SU-DHL-6 (cell line): Measurements from ENCODE around the gene PTH1R.

Source experiments
- H2AFZ ChIP-seq: fragments of 200-600 bp; sonication (generic); 2 replicates; pipeline ENCODE4 v1.6.1; 2014; ENCODE audit warnings: low read depth, mild to moderate bottlenecking, moderate library complexity, mixed read lengths, antibody characterized with exemption, low read length; ENCODE audit not compliant: severe bottlenecking
- H3F3A ChIP-seq: fragments of 200-600 bp; shearing (Covaris generic); 2 replicates; pipeline ENCODE4 v1.6.0; 2016; ENCODE audit warnings: antibody characterized with exemption, mild to moderate bottlenecking; ENCODE audit not compliant: insufficient read depth
- H3K27ac ChIP-seq: fragments of 200-600 bp; sonication (generic); 2 replicates; pipeline ENCODE4 v1.5.1; 2016; ENCODE audit warnings: low read depth, mild to moderate bottlenecking, low read length, moderate library complexity, mixed read lengths
- H3K27me3 ChIP-seq: fragments of 200-600 bp; sonication (generic), shearing (Covaris generic); 2 replicates; pipeline ENCODE4 v1.6.0; 2014; ENCODE audit warnings: mild to moderate bottlenecking, low read length
- H3K36me3 ChIP-seq: fragments of 200-600 bp; sonication (generic); 2 replicates; pipeline ENCODE4 v1.6.1; 2014; ENCODE audit warnings: mild to moderate bottlenecking, low read length, mixed read lengths
- H3K4me2 ChIP-seq: fragments of 300-600, 200-600 bp; shearing (Covaris generic), sonication (generic); 2 replicates; pipeline ENCODE4 v1.6.0; 2014; ENCODE audit warnings: low read length, low read depth, mild to moderate bottlenecking; ENCODE audit not compliant: poor library complexity, severe bottlenecking
- H3K4me3 ChIP-seq: fragments of 200-600 bp; sonication (generic); 2 replicates; pipeline ENCODE4 v1.5.1; 2014; ENCODE audit warnings: antibody characterized with exemption, low read length, mild to moderate bottlenecking, mixed read lengths; ENCODE audit not compliant: insufficient read depth, poor library complexity, severe bottlenecking
- H3K79me2 ChIP-seq: fragments of 200-600 bp; sonication (generic); 2 replicates; pipeline ENCODE4 v1.6.1; 2014; ENCODE audit warnings: mild to moderate bottlenecking, low read length, moderate library complexity; ENCODE audit not compliant: insufficient read depth
- H3K9ac ChIP-seq: fragments of 200-600 bp; sonication (generic); 2 replicates; pipeline ENCODE4 v1.7.0; 2014; ENCODE audit warnings: mild to moderate bottlenecking, low read length
- H3K9me2 ChIP-seq: fragments of 200-600 bp; sonication (generic); replicated peaks from 2 replicates; pipeline ENCODE4 v1.6.1; 2014; ENCODE audit warnings: low read length; ENCODE audit not compliant: insufficient read depth
- H3K9me3 ChIP-seq: fragments of 200-600 bp; sonication (generic); 2 replicates; pipeline ENCODE4 v1.6.1; 2014; ENCODE audit warnings: low read length, mixed read lengths; ENCODE audit not compliant: insufficient read depth
- H4K20me1 ChIP-seq: fragments of 200-600 bp; sonication (generic); 2 replicates; pipeline ENCODE4 v1.6.1; 2014; ENCODE audit warnings: low read depth, mild to moderate bottlenecking, antibody characterized with exemption, low read length, moderate library complexity, mixed read lengths
- EZH2phosphoT487 ChIP-seq: fragments of 200-600 bp; sonication (generic), shearing (Covaris generic); conservative IDR thresholded peaks from 2 replicates; pipeline ENCODE4 v1.6.1; 2018; ENCODE audit warnings: mild to moderate bottlenecking, antibody characterized with exemption, low read length, moderate library complexity, mixed read lengths
- TF ChIP-seq, protein P1 (sequence below): fragments of 200-600 bp; sonication (generic); IDR thresholded peaks from one replicate; pipeline ENCODE4 v1.5.1; 2017; ENCODE audit warnings: antibody characterized with exemption, mild to moderate bottlenecking, low read length, moderate library complexity; ENCODE audit not compliant: insufficient read depth, poor library complexity, severe bottlenecking

Gene PTH1R

GRCh38 chr3:46883054-46883829 lies 5.7 kb downstream of the PTH1R start:
- no peaks in the 10 kb centered on the region for H3K27me3 ChIP-seq
- no peaks in the 10 kb centered on the region for H3K79me2 ChIP-seq
- H3K9ac ChIP-seq: no peak overlapping the region
- H2AFZ ChIP-seq: no peak overlapping the region
- TF ChIP-seq, protein P1, sequence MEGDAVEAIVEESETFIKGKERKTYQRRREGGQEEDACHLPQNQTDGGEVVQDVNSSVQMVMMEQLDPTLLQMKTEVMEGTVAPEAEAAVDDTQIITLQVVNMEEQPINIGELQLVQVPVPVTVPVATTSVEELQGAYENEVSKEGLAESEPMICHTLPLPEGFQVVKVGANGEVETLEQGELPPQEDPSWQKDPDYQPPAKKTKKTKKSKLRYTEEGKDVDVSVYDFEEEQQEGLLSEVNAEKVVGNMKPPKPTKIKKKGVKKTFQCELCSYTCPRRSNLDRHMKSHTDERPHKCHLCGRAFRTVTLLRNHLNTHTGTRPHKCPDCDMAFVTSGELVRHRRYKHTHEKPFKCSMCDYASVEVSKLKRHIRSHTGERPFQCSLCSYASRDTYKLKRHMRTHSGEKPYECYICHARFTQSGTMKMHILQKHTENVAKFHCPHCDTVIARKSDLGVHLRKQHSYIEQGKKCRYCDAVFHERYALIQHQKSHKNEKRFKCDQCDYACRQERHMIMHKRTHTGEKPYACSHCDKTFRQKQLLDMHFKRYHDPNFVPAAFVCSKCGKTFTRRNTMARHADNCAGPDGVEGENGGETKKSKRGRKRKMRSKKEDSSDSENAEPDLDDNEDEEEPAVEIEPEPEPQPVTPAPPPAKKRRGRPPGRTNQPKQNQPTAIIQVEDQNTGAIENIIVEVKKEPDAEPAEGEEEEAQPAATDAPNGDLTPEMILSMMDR: no peak
- no peak for TF ChIP-seq EZH2phosphoT487
- no peaks in the 10 kb centered on the region for H4K20me1 ChIP-seq
- H3K27ac ChIP-seq: no peak overlapping the region
- H3K36me3 ChIP-seq: no peaks in the 10 kb centered on the region
- H3K4me2 ChIP-seq: no peak overlapping the region
- no peak overlapping the region for H3K4me3 ChIP-seq
- no peaks in the 10 kb centered on the region for H3K9me2 ChIP-seq
- no peaks in the 10 kb centered on the region for H3F3A ChIP-seq
- H3K9me3 ChIP-seq: no peaks in the 10 kb centered on the region

- no peaks in the 10 kb centered on the region for H3K9me3 ChIP-seq
- no peak overlapping the region for H3K27ac ChIP-seq
- H3K4me3 ChIP-seq: no peak overlapping the region
- H3K9me2 ChIP-seq: no peaks in the 10 kb centered on the region
- H3K36me3 ChIP-seq: no peaks in the 10 kb centered on the region
- H3K27me3 ChIP-seq: no peaks in the 10 kb centered on the region
- TF ChIP-seq, protein P1: no peak
- no peaks in the 10 kb centered on the region for H4K20me1 ChIP-seq
- no peak overlapping the region for H3K4me2 ChIP-seq
- no peak overlapping the region for H3K9ac ChIP-seq
- H2AFZ ChIP-seq: no peak overlapping the region
- H3F3A ChIP-seq: no peaks in the 10 kb centered on the region
- no peaks in the 10 kb centered on the region for H3K79me2 ChIP-seq
These were observed 6.3 kb downstream of the PTH1R start for GRCh38 chr3:46883830-46884185.

- Histone ChIP-seq H3K79me2 (no peaks in the 10 kb centered on the region), H4K20me1 (no peaks in the 10 kb centered on the region), H3K36me3 (no peaks in the 10 kb centered on the region), H3K27ac (no peak overlapping the region), H3K27me3 (no peaks in the 10 kb centered on the region), H3K9me3 (no peaks in the 10 kb centered on the region), H3K4me2 (no peak overlapping the region), H3K4me3 (no peak overlapping the region), H3F3A (no peaks in the 10 kb centered on the region), H2AFZ (no peak overlapping the region), H3K9ac (no peak overlapping the region), H3K9me2 (no peaks in the 10 kb centered on the region)
- TF ChIP-seq EZH2phosphoT487: no peak
- TF ChIP-seq, protein P1: no peak
These were observed 6.9 kb downstream of the PTH1R start for GRCh38 chr3:46884427-46884826.
